ENCODE measurements around the gene IMMP2L. TPM values are rescaled to one million over a fixed set of nuclear protein-coding genes. Genes with fewer than 3 reads are reported as not detected.
A peak's percentile ranks its signal among the peaks of the same experiment; 100 is the strongest.

Gene IMMP2L
- total RNA-seq, 2 experiments from 2014 or later: 15.8 to 25.8 TPM

DNA sequence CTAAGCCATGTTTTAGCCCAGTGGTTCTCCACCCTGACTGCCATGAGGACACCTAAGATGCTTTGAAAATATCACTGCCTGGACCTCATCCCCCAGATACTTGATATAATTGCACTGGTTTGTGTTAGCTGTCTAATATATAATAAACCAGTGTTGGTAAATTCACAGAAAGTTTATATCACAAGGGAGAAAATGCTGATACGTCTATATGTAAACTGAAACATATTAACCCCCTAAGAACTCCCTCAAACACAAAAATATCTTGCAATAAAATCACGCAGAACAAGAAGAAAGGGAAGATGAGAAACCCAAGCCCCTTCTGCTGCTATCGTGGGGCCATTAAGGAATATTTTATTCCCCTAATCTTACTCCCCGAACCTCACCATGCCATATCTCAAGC, 8.2 kb downstream of the IMMP2L start:
- H3K36me3 Mint-ChIP-seq (ENCODE audit: low read depth): peaks cover 69% of the 10 kb centered on the region
- H3K4me3 Mint-ChIP-seq: no peak overlapping the region
- DNase-seq: no peak
- POLR2A ChIA-PET: no interaction called here
- no peaks in the 10 kb centered on the region for H3K27me3 Mint-ChIP-seq
- H3K4me1 Mint-ChIP-seq: peaks cover 12% of the 10 kb centered on the region
- CTCF ChIA-PET: no interaction called here
- intact Hi-C loops (cut with DNase I, micrococcal nuclease): no loop called here
- ATAC-seq: no peak
- H3K9me3 Mint-ChIP-seq (ENCODE audit: low read depth): no peaks in the 10 kb centered on the region
- no peak overlapping the region for H3K27ac Mint-ChIP-seq

DNA sequence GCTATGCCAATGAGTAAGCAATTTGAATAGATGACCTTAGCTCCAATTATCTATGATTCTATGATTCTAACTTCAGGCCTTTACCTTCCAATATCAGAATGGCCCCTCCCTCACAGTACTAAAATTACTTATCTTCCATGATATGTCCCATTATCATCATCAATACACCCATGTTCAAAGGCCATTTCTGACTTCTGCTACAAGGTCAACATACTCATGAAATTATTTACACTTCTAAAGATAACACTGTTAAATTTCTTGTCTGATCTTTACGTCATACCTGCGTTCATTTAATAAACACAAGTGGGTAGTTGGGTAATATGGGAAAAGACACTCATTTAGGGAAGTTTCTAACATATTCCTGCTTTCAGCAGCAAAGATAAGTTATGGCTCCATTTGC, 21.2 kb downstream of the IMMP2L start:
- Mint-ChIP-seq H3K4me1 (no peaks in the 10 kb centered on the region), H3K9me3 (ENCODE audit: low read depth) (no peaks in the 10 kb centered on the region), H3K27ac (no peak overlapping the region), H3K4me3 (no peak overlapping the region), H3K27me3 (no peaks in the 10 kb centered on the region), H3K36me3 (ENCODE audit: low read depth) (peaks cover 10% of the 10 kb centered on the region)
- DNase-seq: no peak
- ChIA-PET CTCF (no interaction called here), POLR2A (no interaction called here)
- ATAC-seq: no peak
- intact Hi-C loops (cut with DNase I, micrococcal nuclease): no loop called here

DNA sequence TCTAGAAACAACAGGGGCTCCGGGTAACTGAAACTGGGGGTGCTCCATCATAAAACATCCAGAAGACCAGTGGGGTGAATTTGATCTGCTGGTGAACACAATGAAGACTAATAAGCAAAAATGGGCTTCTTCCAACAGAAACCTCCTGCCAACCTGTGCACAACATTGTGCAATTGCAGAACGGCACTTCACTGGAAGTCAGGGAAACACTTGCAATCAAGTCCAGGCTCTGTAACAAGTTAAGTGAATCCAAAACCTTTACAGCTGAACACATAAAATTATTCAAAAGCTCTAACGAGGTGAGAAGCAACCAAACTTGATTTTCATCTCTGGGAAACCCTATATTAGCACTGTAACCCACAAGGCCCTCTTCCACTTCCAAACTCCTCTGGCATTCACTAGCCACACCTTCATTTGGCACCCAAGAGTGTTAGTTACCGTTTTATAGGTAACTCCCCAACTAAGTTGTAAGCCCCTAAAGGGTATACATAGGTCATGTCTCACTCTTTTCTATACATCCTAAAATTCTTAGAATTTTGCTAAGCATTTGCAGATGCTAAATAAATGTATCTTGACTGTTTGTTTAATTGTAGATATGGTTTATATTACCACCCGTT, 22.0 kb downstream of the IMMP2L start:
- no peak overlapping the region for H3K27ac Mint-ChIP-seq
- no peaks in the 10 kb centered on the region for H3K27me3 Mint-ChIP-seq
- no peak for DNase-seq
- H3K4me1 Mint-ChIP-seq: no peaks in the 10 kb centered on the region
- no peaks in the 10 kb centered on the region for H3K9me3 Mint-ChIP-seq (ENCODE audit: low read depth)
- intact Hi-C loops (cut with DNase I, micrococcal nuclease): no loop called here
- ChIA-PET CTCF (interaction anchor here (0.6 kb wide), 2 partner anchors 28 to 519 kb away, joined by 3 to 4 read pairs; no protein-coding TSS in a partner anchor), POLR2A (no interaction called here)
- no peak overlapping the region for H3K4me3 Mint-ChIP-seq
- peaks cover 10% of the 10 kb centered on the region for H3K36me3 Mint-ChIP-seq (ENCODE audit: low read depth)
- ATAC-seq: no peak

DNA sequence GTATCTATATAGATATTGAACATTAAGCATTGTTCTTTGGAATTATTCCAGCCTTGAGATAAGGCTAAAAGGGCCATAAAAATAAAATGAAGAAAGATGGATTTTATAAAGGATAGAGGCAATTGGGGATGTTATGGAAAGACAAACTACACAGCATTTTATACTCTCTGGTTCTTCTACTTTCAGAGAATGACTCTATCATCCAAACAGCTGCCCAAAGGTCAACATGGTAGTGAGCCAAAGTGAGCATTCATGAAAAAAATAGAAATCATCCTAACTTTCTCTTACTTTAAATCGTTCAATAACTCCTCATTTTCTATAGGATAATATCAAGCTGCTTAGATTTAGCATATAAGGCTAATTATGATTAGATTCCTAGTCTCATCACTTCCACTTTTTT, 25.2 kb downstream of the IMMP2L start:
- ATAC-seq (no peak), DNase-seq (no peak)
- CTCF ChIA-PET: no interaction called here
- no peak overlapping the region for H3K4me3 Mint-ChIP-seq
- no peaks in the 10 kb centered on the region for H3K4me1 Mint-ChIP-seq
- H3K9me3 Mint-ChIP-seq (ENCODE audit: low read depth): no peaks in the 10 kb centered on the region
- intact Hi-C loops (cut with DNase I, micrococcal nuclease): no loop called here
- peaks cover 7% of the 10 kb centered on the region for H3K36me3 Mint-ChIP-seq (ENCODE audit: low read depth)
- POLR2A ChIA-PET: no interaction called here
- no peak overlapping the region for H3K27ac Mint-ChIP-seq
- H3K27me3 Mint-ChIP-seq: no peaks in the 10 kb centered on the region

DNA sequence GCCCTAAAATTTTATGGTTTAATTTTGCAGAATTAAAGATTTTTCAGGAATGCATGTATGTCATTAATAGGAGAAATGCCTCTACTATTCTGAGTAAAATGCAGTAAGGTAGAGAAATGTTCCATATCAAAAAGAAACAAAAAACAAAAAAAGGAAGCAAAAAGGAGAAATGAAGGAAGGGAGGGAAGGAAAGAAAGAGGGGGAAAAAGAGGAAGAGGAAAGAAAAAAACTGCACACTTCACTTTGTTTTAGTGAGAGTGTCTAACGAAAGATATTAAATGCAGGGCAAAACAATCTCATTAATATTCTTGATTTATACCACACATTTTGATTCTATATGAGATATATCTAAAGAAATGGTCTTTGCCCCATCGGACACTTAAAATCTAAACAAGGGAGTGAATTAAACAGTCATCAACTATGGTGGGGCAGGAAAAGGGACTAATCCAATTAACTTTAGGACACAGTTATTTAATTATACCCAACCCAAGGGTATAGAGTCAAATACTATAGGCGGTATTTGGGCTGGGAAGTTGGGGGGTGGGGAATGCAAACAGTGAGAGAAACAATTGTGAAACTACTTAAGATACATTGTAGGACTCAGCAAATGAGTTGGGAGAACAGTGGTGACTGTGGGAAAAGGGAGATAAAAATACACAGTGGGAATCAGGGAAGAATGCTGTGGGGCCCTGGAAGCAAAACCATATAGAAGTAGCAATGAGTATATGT, 27.0 kb downstream of the IMMP2L start:
- ATAC-seq (no peak), DNase-seq (no peak)
- POLR2A ChIA-PET: no interaction called here
- CTCF ChIA-PET: interaction anchor here (1.2 kb wide), 1 partner anchor 8 kb away, joined by 3 read pairs; no protein-coding TSS in a partner anchor
- Mint-ChIP-seq H3K4me1 (no peaks in the 10 kb centered on the region), H3K9me3 (ENCODE audit: low read depth) (no peaks in the 10 kb centered on the region), H3K27me3 (no peaks in the 10 kb centered on the region), H3K36me3 (ENCODE audit: low read depth) (peaks cover 8% of the 10 kb centered on the region), H3K4me3 (no peak overlapping the region), H3K27ac (no peak overlapping the region)
- intact Hi-C loops (cut with DNase I, micrococcal nuclease): no loop called here

DNA sequence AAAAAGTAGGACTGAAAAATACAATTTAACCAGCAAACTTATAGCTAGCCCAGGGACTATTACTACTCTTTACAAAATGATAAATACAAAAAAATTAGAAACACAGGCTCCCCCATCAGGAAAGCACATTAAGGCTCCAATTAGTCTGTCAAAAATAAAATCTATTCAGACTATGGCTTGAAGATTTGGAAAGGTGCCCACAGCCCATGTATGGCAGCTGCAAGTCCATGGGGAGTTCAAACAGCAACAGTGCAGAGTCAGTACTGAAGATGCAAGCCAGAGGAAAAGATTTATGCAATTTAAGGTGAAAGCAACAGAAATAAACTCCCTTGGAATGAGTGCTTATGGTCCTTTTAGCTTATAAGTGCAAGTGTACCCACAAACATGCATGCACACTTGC, 29.7 kb downstream of the IMMP2L start:
- Mint-ChIP-seq H3K27ac (no peak overlapping the region), H3K4me3 (no peak overlapping the region), H3K4me1 (peaks cover 16% of the 10 kb centered on the region), H3K36me3 (ENCODE audit: low read depth) (peaks cover 10% of the 10 kb centered on the region), H3K27me3 (no peaks in the 10 kb centered on the region), H3K9me3 (ENCODE audit: low read depth) (no peaks in the 10 kb centered on the region)
- POLR2A ChIA-PET: no interaction called here
- DNase-seq (no peak), ATAC-seq (no peak)
- CTCF ChIA-PET: interaction anchor here (0.7 kb wide), 1 partner anchor 49 kb away, joined by 3 read pairs; no protein-coding TSS in a partner anchor
- intact Hi-C loops (cut with DNase I, micrococcal nuclease): no loop called here

DNA sequence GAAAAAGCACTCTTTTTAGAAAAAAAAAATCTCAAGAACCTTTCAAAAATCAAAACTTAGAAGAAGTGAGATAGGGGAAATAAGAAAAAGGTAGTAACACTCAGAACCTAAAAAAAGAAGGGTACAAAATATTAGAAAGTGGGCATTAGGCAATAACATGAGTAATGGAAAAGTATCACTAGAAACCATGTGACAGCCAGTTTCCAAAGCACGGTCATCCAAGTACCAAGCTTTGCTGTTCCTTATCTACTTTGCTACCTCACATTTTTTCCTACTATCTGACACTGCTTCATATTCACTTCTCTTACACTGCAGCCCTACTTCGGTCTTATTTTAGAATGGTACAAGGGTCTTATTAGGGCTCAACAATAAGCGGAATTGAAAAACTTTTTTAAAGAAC, 30.3 kb downstream of the IMMP2L start:
- ChIA-PET CTCF (interaction anchor here (0.6 kb wide), 1 partner anchor 689 kb away, joined by 3 read pairs; no protein-coding TSS in a partner anchor), POLR2A (no interaction called here)
- intact Hi-C loops (cut with DNase I, micrococcal nuclease): no loop called here
- Mint-ChIP-seq H3K27me3 (no peaks in the 10 kb centered on the region), H3K4me3 (no peak overlapping the region), H3K27ac (no peak overlapping the region), H3K4me1 (peaks cover 17% of the 10 kb centered on the region), H3K36me3 (ENCODE audit: low read depth) (peaks cover 10% of the 10 kb centered on the region), H3K9me3 (ENCODE audit: low read depth) (no peaks in the 10 kb centered on the region)
- peak; percentile 13 for DNase-seq
- ATAC-seq: no peak

DNA sequence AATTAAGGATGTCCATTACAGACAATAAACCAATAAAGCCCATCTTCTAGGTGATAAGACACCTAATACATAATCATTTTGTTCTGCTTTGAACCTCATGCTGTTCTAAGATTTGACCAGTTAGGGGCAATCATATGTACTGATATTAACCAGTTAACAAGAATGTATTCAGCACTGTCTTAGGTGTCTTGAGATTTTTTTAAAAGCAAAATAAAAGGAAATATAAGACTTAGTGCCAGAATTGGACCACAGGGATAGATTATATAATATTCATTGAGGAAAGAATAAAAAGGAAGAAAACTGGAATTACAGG, 32.0 kb downstream of the IMMP2L start:
- ChIA-PET POLR2A (no interaction called here), CTCF (no interaction called here)
- peaks cover 17% of the 10 kb centered on the region for H3K4me1 Mint-ChIP-seq
- H3K27me3 Mint-ChIP-seq: no peaks in the 10 kb centered on the region
- no peak for DNase-seq
- no peaks in the 10 kb centered on the region for H3K9me3 Mint-ChIP-seq (ENCODE audit: low read depth)
- H3K4me3 Mint-ChIP-seq: no peak overlapping the region
- H3K36me3 Mint-ChIP-seq (ENCODE audit: low read depth): peaks cover 12% of the 10 kb centered on the region
- intact Hi-C loops (cut with DNase I, micrococcal nuclease): no loop called here
- ATAC-seq: no peak
- H3K27ac Mint-ChIP-seq: no peak overlapping the region

DNA sequence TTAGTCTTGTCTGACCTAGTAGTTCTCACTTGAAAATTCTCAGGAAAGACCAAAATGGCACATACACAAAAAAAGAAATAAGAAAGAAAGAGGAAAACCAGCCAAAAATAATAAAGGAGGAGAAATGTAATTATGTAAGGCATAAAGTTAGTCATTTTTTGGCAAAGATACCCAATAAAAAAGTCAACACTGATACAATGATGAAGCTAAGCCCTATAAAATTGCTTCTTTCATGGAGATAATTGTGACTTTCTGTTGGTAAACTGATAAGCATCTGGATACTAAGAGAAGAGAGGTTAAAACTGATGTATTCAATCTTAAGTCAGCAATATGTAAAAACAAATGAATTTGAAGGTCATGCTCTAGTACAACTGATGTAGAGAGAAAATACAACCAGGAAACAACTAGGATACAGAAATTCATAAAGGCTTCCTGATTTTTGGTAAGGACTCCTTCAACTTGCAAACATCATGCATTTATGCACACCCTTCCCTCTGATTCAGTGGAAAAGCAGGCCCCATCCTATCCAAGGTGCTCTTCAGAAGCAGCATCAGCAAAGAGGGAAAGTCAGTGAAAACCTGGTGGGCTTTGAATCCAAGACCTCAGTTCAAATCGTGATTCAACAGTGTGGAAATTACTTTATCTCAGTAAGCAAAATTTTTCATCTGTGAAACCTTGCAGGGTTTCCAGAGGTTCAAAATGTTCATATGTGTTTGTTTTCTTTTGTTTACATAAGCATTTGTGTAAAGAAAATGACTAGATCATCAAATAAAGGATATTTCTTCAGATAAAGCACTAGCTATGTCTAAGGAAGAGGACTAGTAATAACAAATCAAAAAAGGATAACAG, 32.6 kb downstream of the IMMP2L start:
- no peak overlapping the region for H3K4me3 Mint-ChIP-seq
- H3K27me3 Mint-ChIP-seq: no peaks in the 10 kb centered on the region
- ATAC-seq: no peak
- ChIA-PET CTCF (interaction anchor here (1.1 kb wide), 1 partner anchor 9 kb away, joined by 3 read pairs; no protein-coding TSS in a partner anchor), POLR2A (no interaction called here)
- H3K27ac Mint-ChIP-seq: no peak overlapping the region
- H3K9me3 Mint-ChIP-seq (ENCODE audit: low read depth): no peaks in the 10 kb centered on the region
- no peak for DNase-seq
- peaks cover 15% of the 10 kb centered on the region for H3K36me3 Mint-ChIP-seq (ENCODE audit: low read depth)
- intact Hi-C loops (cut with DNase I, micrococcal nuclease): no loop called here
- peaks cover 17% of the 10 kb centered on the region for H3K4me1 Mint-ChIP-seq

DNA sequence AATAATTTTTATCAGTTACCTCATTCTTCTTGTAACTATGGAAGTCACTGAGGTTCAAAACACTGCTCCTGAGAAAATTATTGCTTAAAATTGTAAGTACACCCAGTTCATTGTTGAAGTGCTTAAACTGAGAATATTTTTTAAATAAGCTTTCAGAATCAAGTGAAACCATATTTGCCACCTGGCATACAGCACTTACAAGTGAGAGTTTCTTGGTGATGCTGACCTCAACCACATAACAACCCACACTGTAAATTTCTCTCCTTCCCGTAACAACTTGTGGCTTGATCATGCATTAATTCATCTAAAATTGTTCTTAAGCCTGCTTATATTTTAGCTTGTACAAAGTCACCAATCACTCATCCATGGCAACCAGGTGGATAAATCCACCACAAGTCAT, 34.0 kb downstream of the IMMP2L start:
- ATAC-seq (peak; percentile 39), DNase-seq (no peak)
- Mint-ChIP-seq H3K27ac (no peak overlapping the region), H3K36me3 (ENCODE audit: low read depth) (peaks cover 13% of the 10 kb centered on the region), H3K4me1 (peaks cover 17% of the 10 kb centered on the region), H3K4me3 (no peak overlapping the region), H3K9me3 (ENCODE audit: low read depth) (no peaks in the 10 kb centered on the region), H3K27me3 (no peaks in the 10 kb centered on the region)
- intact Hi-C loops (cut with DNase I, micrococcal nuclease): no loop called here
- CTCF ChIA-PET: no interaction called here
- POLR2A ChIA-PET: no interaction called here

DNA sequence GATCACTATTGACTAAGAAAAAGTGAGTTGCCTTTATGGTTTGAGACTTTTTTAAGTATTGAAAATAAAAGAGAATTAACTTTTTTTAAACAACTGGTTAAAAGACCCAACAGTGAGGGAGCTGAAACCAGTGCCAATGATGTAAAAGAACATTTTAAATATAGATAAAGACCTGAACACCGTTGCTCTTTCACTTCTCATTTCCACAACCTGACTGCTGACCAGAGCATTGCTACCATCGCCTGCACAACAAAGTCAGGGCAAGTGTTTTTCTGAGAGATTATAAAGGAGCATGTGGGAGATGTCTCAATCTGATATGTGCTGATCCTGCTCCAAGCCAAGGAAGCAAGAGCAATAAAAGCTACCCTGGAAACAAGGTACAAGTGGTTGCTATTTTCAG, 34.7 kb downstream of the IMMP2L start:
- Mint-ChIP-seq H3K36me3 (ENCODE audit: low read depth) (peaks cover 15% of the 10 kb centered on the region), H3K9me3 (ENCODE audit: low read depth) (no peaks in the 10 kb centered on the region), H3K27ac (no peak overlapping the region), H3K4me1 (peaks cover 17% of the 10 kb centered on the region), H3K27me3 (no peaks in the 10 kb centered on the region), H3K4me3 (no peak overlapping the region)
- intact Hi-C loops (cut with DNase I, micrococcal nuclease): no loop called here
- ATAC-seq: no peak
- no peak for DNase-seq
- POLR2A ChIA-PET: no interaction called here
- CTCF ChIA-PET: interaction anchor here (0.8 kb wide), 1 partner anchor 9 kb away, joined by 3 read pairs; no protein-coding TSS in a partner anchor

DNA sequence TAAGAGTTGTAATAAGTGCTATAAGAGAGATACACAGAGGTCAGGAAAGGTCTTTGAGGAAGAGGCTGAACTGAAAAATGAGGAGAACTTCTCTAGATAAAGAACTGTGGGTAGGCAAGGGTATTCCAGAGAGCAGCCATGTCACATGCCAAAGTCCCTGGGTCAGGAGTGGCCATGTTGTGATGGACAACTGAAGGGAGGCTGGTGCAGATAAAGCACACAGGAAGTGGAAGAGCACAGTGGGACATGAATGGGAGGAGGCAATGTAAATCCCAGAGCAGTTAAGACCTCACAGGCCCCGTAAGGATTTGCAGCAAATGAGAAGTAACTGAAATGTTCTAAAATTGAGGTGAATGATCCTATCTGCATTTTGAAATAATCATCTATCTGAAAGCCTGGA, 37.2 kb downstream of the IMMP2L start:
- no peak for DNase-seq
- ChIA-PET POLR2A (no interaction called here), CTCF (no interaction called here)
- Mint-ChIP-seq H3K4me3 (no peak overlapping the region), H3K4me1 (peaks cover 17% of the 10 kb centered on the region), H3K27ac (no peak overlapping the region), H3K36me3 (ENCODE audit: low read depth) (peaks cover 33% of the 10 kb centered on the region), H3K9me3 (ENCODE audit: low read depth) (peaks cover 4% of the 10 kb centered on the region), H3K27me3 (no peaks in the 10 kb centered on the region)
- no peak for ATAC-seq
- intact Hi-C loops (cut with DNase I, micrococcal nuclease): no loop called here
